NCI-H69 (cell line): Measurements from ENCODE around the gene GFRA4.
A peak's percentile ranks its signal among the peaks of the same experiment; 100 is the strongest.

ENCODE experiments used
- DNase-seq: peaks from one replicate; lab custom pipeline; 2025; lab: John Stamatoyannopoulos, UW

GFRA4 gene, protein sequence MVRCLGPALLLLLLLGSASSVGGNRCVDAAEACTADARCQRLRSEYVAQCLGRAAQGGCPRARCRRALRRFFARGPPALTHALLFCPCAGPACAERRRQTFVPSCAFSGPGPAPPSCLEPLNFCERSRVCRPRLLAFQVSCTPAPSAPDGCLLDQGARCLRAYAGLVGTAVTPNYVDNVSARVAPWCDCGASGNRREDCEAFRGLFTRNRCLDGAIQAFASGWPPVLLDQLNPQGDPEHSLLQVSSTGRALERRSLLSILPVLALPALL

DNA sequence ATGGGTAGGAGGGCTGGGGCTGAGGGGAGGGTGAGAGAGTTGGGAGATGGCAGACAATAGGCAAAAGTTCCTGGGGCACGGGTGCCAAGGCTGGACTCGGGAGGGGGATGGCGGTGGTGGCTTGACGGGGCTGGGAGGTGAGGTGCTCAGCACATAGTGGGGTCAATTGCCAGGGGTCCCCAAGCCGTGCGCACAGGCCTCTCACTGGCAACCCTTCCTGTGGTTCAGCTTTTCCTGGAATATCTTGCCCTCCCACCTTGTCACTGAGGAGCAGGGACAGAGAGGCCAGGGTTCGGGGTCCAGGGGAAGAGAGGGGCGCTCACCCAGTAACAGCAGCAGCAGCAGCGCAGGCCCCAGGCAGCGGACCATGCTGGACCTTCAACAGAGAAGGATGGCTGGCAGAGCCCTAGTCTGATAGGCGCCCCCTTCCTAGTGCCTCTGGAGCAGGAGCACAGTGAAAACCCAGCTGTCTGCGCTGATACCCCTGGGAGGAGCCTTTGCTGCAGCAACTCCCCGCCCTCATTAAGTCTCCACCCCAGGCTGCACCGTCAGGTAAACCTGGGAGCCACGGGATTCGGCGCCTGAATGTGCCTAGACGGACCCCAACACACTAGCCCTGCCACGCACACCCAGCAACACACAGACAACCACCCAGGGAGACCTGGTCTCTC is at the start of gene GFRA4:
Gene GFRA4 (minus strand): TSS at position 369 of the 671 bp plus-strand sequence. CDS start 0 bp downstream, at position 369.
- peak; percentile 35 for DNase-seq

DNA sequence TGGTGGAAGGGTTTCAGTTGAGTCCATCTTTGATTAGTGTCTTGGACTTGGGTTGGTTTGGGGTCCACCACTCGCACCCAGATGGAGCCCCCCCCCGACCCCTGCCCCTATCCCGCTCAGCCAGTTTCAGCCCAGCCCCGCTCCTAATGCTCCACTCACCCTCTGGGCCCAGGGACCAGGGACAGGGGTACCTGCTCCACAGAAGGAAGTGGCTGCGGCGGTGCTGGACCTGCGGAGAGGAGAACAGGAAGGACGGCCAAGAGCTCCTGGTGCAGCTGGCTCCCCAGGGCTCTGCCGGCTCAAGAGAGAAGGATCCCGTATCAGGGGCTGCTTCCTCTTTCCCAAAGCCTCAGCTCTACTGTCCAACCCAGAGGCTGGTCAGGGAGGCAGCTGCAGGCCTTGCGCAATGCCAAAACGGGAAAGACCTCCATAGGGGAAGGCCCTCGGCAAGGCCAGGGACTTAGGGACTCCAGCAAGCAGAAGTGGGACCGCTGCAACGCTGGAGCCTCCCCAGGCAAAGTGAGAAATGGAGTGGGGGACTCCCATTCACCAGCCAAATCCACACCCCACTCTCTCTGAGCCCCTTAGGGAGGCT is 49.2 kb upstream of the GFRA4 start, which contains the start of gene SIGLEC1:
Gene SIGLEC1 (minus strand): TSS at position 322 of the 595 bp plus-strand sequence. CDS start 5,472 bp downstream, outside the sequence.
- no peak for DNase-seq

DNA sequence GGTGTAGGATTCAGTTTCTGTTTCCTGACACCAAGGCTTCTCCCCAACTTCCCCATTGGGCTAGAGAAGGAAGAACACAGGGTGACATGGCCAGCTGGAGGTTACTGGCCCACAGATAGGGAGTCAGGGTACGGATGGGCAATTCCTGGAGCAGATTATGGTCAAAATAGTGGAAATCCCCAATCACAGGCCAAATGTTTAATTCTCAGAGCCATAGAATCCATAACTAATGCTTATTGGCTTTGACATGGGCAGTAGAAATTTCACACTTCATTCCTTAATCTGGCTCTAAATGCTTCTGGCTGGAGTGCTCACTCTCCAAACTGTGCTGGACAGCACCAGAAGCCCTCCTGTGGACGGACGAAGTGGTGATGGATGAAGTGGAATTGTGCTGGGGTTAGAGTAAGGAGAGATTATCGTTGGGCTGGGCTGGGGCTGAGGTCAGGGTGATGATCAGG is 48.3 kb upstream of the GFRA4 start:
- no peak for DNase-seq

DNA sequence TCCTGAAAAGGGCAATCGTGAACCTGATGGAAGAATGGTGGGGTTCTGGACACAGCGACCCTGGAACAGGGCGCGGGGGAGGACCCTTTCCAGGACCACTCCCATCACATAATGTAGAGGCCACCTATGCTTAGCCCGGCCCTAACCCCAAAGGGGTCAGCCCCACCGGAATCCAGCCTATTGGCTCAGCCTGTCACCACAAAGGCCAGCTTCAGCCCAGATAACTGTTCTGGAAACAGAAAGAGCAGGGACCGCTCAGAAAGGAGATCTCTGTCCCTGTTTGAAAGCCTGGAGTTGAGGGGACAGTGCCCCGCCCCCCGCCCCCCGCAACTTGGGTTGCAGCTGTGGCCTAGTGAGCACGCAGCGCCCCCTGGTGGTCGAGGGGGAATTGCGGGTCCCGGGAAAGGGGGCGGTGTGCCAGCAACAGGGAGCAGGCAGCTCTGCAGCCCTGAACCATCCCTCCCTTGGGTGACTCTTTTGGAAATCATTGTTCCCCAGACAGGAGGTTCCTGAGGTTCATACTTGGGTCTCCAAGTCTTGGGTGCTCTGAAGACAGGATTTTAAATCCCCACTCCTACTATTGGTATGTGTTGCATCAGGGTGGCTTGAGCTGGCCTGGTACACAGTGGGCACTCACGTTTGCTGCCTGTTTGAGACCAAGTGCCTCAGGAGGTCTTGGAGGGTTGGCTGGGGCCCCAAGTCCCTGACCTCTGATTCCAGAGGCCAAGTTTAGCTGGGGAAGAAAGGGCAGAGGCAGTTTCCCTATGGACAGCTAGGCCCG is 47.7 kb upstream of the GFRA4 start:
- DNase-seq: peak; percentile 58

DNA sequence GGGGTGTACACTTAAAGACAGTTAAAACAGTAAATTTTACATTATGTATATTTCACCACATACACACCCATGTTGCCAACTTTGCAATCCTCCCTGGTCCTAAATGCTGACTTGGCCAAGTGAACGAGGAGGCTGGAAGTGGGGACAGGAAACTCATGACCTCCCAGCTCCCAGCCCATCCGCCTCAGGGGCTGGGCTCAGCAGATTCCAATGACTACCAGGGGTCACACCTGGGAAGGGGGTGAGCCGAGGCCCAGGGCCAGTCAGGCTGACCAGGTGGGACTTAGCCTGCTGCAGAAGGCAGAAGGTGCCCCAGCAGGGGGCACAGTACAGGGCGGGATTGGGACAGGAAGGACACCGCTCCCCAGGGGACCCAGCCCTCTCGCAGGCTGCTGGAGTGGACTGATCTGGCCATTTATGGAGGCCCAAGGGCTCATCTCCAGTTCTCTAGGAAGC is 46.8 kb upstream of the GFRA4 start:
- peak; percentile 25 for DNase-seq

DNA sequence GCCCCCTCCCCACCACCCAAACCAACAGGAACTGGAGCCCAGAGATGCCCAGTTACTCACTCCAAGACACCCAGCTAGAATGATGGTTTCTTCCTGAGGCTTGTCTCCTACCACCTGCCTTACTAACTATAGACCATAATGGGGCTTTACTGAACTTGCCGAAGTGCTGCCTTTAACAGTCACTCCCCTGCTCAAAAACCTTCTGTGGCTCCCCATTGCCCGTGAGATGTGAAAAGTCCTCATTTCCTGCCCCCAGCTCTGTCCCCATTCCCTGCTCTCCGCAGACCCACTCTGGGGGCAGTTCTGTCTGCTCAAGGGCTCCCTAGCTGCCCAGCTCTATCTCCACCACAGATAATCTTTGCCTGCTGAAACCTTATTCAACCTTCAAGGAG is 44.3 kb upstream of the GFRA4 start:
- no peak for DNase-seq

DNA sequence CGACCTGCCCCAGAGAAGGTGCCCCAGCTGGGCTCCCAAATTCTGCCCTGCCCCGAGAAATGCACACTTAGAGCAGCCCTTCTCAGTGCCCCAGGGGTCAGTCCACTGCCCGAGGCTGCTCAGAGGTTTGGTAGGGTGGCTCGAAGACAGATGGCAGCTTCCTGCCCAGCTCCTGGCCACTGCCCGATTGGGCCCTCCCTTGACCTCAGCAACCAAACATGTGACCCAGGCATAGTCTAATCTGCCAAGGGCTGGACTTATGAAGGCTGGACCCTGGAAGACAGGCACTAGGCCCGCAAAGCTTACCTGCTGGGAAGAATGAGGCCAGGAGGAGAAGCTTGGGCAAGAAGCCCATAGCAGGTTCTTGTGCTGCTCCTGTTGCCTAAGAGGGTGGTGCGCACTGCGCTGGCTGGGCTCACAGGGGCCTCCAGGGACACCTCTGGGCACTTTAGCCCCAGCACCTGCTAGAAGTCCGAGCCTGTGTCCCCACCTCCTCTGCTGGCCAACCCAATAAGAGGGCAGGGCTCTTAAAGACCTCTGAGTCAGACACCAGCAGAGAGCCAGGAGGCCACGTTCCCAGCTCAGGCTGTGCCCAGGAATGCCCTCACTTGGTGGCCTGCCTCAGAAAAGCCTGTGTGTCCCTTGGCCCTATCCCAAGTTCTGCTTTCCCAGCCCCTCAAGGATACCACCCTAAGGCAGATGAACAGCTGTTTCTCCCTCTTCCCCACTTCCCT is 43.7 kb upstream of the GFRA4 start:
- no peak for DNase-seq

DNA sequence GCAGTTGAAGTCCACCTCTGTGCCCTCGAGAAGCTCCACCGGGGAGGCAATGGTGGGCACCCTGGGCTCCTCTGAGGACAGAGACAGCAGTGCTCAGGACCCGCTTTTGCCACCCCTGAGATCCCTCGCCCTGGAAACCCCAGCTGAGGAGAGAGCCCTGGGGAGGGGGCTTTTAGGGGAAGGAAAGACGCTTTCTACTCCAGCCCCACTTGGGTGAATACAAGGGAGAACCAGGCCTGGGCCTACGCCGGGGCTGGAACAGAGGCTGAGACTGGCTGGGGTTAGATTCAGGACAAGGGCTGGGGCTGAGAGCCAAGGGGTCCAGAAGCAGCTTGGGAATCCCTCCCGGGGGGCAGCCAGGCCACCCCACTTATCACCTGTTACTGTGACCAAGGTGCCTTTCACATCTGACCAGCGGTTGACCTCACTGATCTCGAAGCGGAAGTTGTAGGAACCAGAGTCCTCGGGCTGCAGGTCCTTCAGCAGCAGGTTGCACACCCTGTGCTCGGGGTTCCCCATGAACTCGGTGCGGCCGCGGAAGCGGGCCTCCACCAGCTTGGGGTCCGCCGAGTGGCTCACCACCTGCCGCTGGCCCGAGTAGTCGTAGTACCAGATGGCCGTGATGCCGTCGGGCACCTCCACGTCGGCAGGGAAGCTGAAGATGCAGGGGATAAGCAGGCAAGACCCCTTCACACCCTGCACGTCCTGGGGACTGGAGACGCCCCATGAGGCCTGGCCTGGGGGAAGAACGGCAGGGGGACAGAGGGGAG is 43.0 kb upstream of the GFRA4 start:
- no peak for DNase-seq

DNA sequence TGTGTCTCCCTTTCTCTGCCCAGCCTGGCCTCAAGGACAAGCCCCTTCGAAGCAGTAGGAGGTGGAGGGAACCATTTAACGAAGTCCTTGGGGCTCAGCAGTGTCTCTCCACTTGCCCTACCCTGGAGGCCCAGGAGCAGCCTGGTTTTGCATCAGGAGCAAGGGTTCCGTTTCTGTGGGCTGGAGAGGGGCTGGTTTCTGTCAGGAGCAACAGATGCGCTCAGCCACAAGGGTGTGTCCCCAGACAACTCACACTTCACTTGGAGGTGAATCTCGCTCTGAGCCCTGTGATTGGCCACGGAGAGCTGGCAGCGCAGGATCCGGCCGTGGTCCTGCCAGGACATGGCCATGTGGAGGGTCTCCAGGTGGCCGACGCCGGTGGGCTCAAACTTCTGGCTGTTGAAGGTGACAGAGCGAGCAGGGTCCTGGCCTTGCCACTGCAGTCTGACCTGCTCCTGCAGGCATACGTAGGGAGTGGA is 42.3 kb upstream of the GFRA4 start:
- DNase-seq: no peak

DNA sequence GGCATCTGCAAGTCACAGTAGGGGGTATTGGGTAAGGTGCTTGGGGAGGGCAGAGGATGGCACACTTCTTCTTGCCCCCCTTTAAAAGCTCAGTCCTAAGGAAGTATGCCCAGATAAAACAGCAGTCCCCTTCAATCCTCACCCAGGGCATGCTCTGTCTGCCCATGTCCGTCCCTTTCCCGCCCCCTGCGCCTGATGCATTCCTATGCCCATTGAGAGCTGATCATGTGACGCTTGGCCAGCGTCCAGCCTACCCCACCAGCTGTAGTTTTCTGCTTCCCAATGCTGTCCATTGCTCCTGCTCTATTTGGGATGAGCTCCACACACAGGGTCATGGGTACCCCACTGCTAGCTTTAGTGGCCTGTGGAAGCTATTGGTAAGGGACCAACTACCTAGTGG is 40.9 kb upstream of the GFRA4 start:
- no peak for DNase-seq

DNA sequence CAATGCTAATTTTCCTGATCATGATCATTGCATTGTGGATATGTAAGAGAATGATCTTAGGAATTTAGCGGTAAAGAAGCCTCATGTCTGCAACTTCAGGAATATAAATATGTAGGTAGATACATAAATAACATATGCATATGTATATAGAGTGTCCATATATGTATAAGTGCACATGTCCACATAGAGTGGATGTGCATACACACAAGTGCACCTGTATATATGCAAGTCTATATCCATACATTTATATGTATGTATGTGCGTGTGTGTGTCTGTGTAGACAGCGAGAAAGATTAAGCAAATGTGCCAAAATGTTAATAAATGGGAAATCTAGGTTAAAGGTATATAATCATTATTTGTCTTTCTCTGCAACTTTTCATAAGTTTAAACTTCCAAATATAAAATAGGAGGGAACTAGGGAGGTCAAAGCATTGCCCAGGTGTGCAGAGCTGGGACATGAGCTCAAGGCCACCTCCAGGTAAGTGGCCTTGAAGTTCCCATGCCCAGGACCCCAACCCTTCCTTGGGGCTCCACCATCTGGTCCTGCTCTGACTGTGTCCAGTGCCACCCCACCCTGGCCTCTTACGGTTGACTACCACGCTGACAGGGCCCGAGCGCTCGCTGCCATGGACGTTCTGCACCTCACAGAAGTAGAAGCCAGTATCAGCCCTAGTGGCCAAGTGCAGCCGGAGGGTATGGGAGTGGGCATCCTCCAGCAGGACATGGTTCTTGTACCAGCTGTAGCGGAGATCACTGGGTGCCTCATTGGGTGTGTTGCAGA is 39.6 kb upstream of the GFRA4 start:
- no peak for DNase-seq

DNA sequence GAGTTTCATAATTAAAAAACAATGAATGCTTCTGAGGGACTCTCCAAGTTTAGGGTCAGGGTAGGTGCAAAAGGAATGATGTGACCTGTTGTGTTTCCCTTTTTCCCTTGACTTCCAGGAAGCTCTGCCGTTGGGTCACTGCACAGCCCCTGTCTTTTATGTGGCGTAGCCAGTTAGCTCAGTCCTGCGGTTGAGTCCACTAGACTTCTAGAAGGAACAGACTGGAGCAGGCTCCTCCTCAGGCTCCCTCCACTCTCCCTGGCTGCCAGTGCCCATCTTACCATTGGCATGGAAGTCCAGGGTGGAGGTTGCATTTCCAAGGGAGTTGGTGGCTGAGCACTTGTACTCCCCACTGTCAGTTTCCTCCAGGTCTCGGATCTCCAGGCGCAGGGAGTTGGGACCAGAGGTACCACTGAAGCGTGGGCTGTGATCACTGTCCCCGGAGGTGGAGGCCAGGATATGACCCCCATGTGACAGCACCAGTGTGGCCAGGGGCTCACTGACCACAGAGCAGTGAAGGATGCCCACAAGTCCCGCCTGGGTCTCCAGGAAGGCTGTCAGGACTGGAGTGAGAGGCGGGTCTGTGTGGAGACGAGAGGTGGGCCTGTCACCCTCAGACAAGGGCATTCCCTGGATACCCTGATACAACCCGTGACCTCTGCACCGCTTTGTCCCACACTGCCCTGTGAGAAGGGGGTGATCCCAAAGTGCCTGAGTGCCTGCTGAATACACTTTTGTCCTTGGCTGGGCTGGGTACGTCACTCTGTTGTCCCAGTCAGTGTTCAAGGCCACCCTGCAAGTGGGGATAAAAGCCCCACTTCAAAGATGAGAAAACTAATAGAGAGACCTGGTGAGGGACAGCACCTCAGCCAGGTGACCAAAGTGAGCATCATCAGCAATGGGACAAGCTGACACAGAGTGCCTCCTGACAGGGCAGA is 38.1 kb upstream of the GFRA4 start:
- DNase-seq: no peak

DNA sequence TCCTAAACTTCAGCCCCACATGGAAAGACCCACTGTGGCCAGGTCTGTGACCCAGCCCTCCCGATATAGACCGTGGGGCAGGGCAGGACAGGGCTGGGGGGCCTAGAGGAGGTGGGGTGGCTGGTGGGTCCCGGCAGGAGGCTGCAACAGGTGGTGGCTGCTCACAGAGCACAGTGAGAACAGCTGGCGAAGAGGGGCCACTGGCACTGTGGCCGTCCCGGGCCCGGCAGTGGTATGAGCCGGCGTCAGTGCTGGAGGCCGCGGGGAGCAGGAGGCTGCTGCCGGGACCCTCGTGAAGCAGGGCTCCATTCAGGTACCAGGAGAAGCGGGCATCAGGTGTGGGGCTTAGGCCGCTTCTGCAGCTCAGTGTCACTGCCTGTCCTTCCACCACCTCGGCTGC is 35.8 kb upstream of the GFRA4 start:
- DNase-seq: no peak

DNA sequence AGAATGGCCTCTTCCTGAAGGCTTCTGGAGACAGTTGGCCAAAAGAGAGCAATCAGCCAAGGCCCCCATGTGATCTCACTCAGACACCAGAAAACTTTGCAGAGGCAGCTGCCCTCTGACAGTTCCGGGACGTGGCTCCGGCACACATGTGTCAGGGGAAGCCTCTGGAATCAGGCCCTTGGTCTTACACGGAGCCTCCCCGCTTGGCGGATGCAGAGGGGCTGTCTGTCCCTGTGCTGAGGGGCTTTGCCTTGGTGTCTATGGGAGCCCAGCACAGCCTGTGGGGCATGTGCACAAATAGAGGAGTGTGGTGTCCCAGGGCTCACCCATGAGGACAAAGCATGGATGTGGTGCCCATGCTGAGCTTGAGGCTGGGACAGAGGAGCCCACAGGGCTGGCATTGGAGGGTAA is 35.4 kb upstream of the GFRA4 start:
- no peak for DNase-seq

DNA sequence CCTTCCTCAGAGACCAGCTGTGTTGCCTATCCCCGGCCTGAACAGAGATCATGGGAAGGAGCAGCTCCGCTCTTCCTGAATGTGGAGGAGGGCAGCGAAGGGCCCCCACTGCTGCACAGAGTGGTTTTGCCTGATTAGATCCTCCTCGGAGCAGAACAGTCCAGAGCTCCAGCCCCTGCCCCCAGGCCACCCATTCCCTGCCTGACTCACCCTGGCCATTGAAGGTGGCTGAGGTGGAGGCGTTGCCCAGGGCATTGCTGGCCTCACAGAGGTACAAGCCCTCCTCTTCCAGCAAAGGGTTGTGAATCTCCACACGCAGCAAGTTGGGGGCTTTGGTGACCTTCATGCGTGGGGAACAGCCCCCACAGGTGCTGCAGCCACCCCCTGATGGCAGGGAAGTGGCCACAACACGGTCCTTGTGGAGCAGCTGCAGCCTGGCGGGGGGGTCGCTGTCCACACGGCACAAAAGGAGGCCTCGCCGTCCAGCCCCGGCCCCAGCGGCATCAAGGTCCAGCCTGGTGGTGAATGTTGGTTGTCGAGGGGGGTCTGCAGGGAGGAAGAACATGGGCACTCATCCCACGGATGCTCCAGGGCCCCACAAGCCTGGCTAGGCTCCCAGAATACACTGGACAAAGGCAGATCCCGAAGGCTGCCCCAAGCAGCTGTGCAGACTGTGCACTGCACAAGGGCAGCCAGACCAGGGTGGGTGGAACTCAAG is 34.5 kb upstream of the GFRA4 start:
- DNase-seq: no peak

DNA sequence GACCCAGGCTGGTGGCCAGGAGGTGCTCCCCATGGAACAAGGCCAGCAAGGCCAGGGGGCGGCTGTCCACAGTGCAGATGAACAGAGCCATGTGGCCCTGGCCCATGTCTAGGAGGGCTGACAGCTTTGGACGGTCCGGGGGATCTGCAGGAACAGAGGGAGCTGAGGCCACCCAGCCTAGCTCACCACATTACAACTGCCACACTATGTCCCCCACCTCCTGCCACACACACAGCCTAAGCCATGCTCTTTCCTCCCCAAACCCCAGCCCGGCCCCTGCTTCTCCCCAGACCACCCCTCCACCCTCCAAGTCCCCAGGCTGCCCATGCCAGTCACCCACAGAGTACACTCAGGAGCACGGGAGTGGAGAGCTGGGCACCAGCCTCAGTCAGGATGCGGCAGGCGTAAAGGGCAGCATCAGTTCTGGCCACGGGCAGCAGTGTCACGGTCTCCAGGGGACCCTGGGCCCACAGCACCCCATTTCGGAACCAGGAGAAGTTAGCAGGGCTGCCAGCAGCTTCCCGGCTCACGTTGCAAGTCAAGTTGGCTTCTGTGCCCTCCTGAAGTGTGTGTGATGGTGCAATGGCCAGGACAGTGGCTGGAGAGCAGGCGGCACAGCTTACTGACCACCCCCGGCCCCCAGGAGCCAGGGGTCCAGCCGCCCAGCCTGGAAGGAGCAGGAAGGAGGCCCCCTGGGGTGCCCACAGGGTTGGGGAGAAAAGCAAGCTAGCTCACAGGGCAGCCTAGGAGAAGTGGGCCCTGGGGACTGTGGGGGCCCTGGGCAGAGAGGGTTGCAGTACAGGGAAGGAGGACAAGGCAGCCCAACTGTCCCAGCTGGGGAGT is 33.8 kb upstream of the GFRA4 start:
- DNase-seq: no peak

DNA sequence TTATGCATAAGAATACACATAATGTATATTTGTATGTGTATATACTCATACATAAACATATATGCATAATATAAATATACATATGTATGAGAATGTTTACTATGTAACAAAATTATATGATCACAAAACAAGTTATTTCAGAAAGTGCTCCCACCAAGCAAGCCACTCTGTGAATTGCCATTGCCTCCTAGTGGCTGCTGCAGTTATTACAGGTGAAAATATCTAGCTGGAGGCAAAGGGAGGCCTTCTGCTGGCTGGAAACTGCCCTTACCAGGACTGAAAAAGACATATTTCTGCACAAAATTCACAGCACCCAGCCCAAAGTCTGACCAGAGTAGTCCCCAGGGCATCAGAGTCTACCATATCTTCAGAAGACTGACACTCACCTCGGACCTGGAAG is 33.0 kb upstream of the GFRA4 start:
- DNase-seq: no peak
